Measurements from ENCODE around the gene ETV4. TPM values are rescaled to one million over a fixed set of nuclear protein-coding genes. Genes with fewer than 3 reads are reported as not detected.

The ETV4 gene
- total RNA-seq, 4 donors from 2014 or later, result 3.7 to 11.1 (median 6.9) TPM

- H3K4me1 ChIP-seq, result peaks cover 9 to 36% (median 19%) of the 10 kb centered on the region in 3 donors
Observed at GRCh38 chr17:43588664-43589435, 42.7 kb upstream of the ETV4 start.

GRCh38 chr17:43588121-43588520 lies 42.0 kb upstream of the ETV4 start:
- H3K9me3 ChIP-seq, result no peaks in the 10 kb centered on the region
- H3K4me3 ChIP-seq, result no peak overlapping the region
- TF ChIP-seq POLR2A (IDR thresholded peaks at IDR 0.05) (no peak), CTCF (IDR thresholded peaks at IDR 0.05) (no peak)
- H3K27me3 ChIP-seq, result no peaks in the 10 kb centered on the region
- no peak overlapping the region for H3K27ac ChIP-seq
- intact Hi-C loops (cut with DNase I), result no loop called here
- no peak for DNase-seq
- H3K36me3 ChIP-seq, result no peaks in the 10 kb centered on the region
- WGBS, 2 donors, result 44 to 49% methylated on average over 2 of the region's 2 CpGs
- H3K4me1 ChIP-seq, result peaks cover 9 to 36% (median 19%) of the 10 kb centered on the region in 3 donors

More at GRCh38 chr17:43588664-43589435, 42.7 kb upstream of the ETV4 start:
- no peaks in the 10 kb centered on the region for H3K27me3 ChIP-seq
- H3K9me3 ChIP-seq, result no peaks in the 10 kb centered on the region
- no peak overlapping the region for H3K4me3 ChIP-seq
- intact Hi-C loops (cut with DNase I), result no loop called here
- H3K36me3 ChIP-seq, result no peaks in the 10 kb centered on the region
- 78 to 79% methylated on average over 7 of the region's 9 CpGs for WGBS, 2 donors
- TF ChIP-seq CTCF (IDR thresholded peaks at IDR 0.05) (no peak), POLR2A (IDR thresholded peaks at IDR 0.05) (no peak)
- peak overlapping the region in 1 of 4 donors; percentile 13 for H3K27ac ChIP-seq
- no peak for DNase-seq

GRCh38 chr17:43587647-43588046 lies 41.5 kb upstream of the ETV4 start:
- H3K4me3 ChIP-seq, result no peak overlapping the region
- intact Hi-C loops (cut with DNase I), result no loop called here
- WGBS, 2 donors, result 73 to 80% methylated on average over 5 of the region's 5 CpGs
- H3K27me3 ChIP-seq, result no peaks in the 10 kb centered on the region
- no peaks in the 10 kb centered on the region for H3K36me3 ChIP-seq
- TF ChIP-seq POLR2A (IDR thresholded peaks at IDR 0.05) (no peak), CTCF (IDR thresholded peaks at IDR 0.05) (no peak)
- no peaks in the 10 kb centered on the region for H3K9me3 ChIP-seq
- peaks cover 9 to 35% (median 19%) of the 10 kb centered on the region in 3 donors for H3K4me1 ChIP-seq
- H3K27ac ChIP-seq, result no peak overlapping the region
- DNase-seq, result no peak

GRCh38 chr17:43584666-43585102 lies 38.5 kb upstream of the ETV4 start:
- DNase-seq, result no peak
- Histone ChIP-seq H3K4me1 (peaks cover 0 to 14% (median 2%) of the 10 kb centered on the region in 3 donors), H3K27me3 (no peaks in the 10 kb centered on the region), H3K4me3 (no peak overlapping the region), H3K36me3 (no peaks in the 10 kb centered on the region), H3K27ac (no peak overlapping the region), H3K9me3 (no peaks in the 10 kb centered on the region)
- WGBS, 2 donors, result 87 to 92% methylated on average over 6 of the region's 6 CpGs
- intact Hi-C loops (cut with DNase I), result no loop called here
- TF ChIP-seq POLR2A (IDR thresholded peaks at IDR 0.05) (no peak), CTCF (IDR thresholded peaks at IDR 0.05) (no peak)

GRCh38 chr17:43583332-43583731 lies 37.2 kb upstream of the ETV4 start:
- TF ChIP-seq CTCF (IDR thresholded peaks at IDR 0.05) (no peak), POLR2A (IDR thresholded peaks at IDR 0.05) (no peak)
- Histone ChIP-seq H3K4me3 (no peak overlapping the region), H3K4me1 (peaks cover 5 to 17% (median 12%) of the 10 kb centered on the region in 3 donors), H3K36me3 (no peaks in the 10 kb centered on the region), H3K27ac (no peak overlapping the region), H3K9me3 (no peaks in the 10 kb centered on the region), H3K27me3 (no peaks in the 10 kb centered on the region)
- intact Hi-C loops (cut with DNase I), result no loop called here
- 85 to 87% methylated on average over 7 of the region's 7 CpGs for WGBS, 2 donors
- DNase-seq, result no peak

All from esophagus squamous epithelium (tissue), 5 donors.